NCI-H1092 (cell line): ENCODE data around the gene BCAS4.

ENCODE experiments used
- DNase-seq: peaks from one replicate; lab custom pipeline; 2025; lab: John Stamatoyannopoulos, UW

The BCAS4 gene

GRCh38 chr20:50823319-50823718 is 28.5 kb downstream of the BCAS4 start:
- DNase-seq = no peak

- DNase-seq = no peak
Measured at GRCh38 chr20:50824137-50824536, 29.3 kb downstream of the BCAS4 start.

GRCh38 chr20:50826121-50826520 is 31.3 kb downstream of the BCAS4 start:
- DNase-seq = no peak

GRCh38 chr20:50828363-50829136 is 33.7 kb downstream of the BCAS4 start:
- DNase-seq = no peak

- no peak for DNase-seq
Measured at GRCh38 chr20:50831622-50832021, 36.8 kb downstream of the BCAS4 start.

GRCh38 chr20:50834599-50835005 is 39.7 kb downstream of the BCAS4 start:
- no peak for DNase-seq

GRCh38 chr20:50837532-50838321 is 42.9 kb downstream of the BCAS4 start:
- DNase-seq = no peak

GRCh38 chr20:50838322-50838625 is 43.4 kb downstream of the BCAS4 start:
- no peak for DNase-seq

GRCh38 chr20:50838707-50839385 is 44.0 kb downstream of the BCAS4 start:
- no peak for DNase-seq

GRCh38 chr20:50842821-50843220 is 48.0 kb downstream of the BCAS4 start:
- DNase-seq = no peak

- DNase-seq = no peak
Measured at GRCh38 chr20:50843331-50844276, 48.7 kb downstream of the BCAS4 start.

GRCh38 chr20:50844430-50845100 is 49.7 kb downstream of the BCAS4 start:
- DNase-seq = no peak

- no peak for DNase-seq
Measured at GRCh38 chr20:50845566-50846215, 50.8 kb downstream of the BCAS4 start.

GRCh38 chr20:50848341-50848808 is 53.5 kb downstream of the BCAS4 start:
- DNase-seq = no peak

GRCh38 chr20:50848846-50849673 is 54.2 kb downstream of the BCAS4 start:
- DNase-seq = no peak

GRCh38 chr20:50850721-50851286 is 55.9 kb downstream of the BCAS4 start:
- DNase-seq = no peak

GRCh38 chr20:50852085-50852484 is 57.2 kb downstream of the BCAS4 start:
- no peak for DNase-seq

- no peak for DNase-seq
Measured at GRCh38 chr20:50854506-50855249, 59.8 kb downstream of the BCAS4 start.
